SK-N-SH treated with all-trans-retinoic acid at 6 μM for 48 hours (cell line): ENCODE data around the gene GMPR2.

Experiments used
- ESRRG ChIP-seq: fragments of 250-450 bp; sonication (Bioruptor Pico); IDR thresholded peaks from 2 replicates; pipeline ENCODE4 v1.6.1; 2021; ENCODE audit warnings: mild to moderate bottlenecking
- GLIS3 ChIP-seq: fragments of 250-450 bp; sonication (Bioruptor Pico); IDR thresholded peaks from 2 replicates; pipeline ENCODE4 v1.5.0; 2020; ENCODE audit warnings: mild to moderate bottlenecking, moderate library complexity
- OSR1 ChIP-seq: fragments of 250-450 bp; sonication (Bioruptor Pico); IDR thresholded peaks from 2 replicates; pipeline ENCODE4 v1.8.0; 2022; ENCODE audit warnings: moderate library complexity, mild to moderate bottlenecking, inconsistent platforms
- PPARA ChIP-seq: fragments of 250-450 bp; sonication (Bioruptor Pico); IDR thresholded peaks from 2 replicates; pipeline ENCODE4 v1.5.0; 2020; ENCODE audit warnings: mild to moderate bottlenecking, borderline replicate concordance
- TOX ChIP-seq: fragments of 250-450 bp; sonication (Bioruptor Pico); IDR thresholded peaks from 2 replicates; pipeline ENCODE4 v1.8.0; 2021; ENCODE audit warnings: mild to moderate bottlenecking, moderate library complexity, borderline replicate concordance
- ZC3H10 ChIP-seq: fragments of 250-450 bp; sonication (Bioruptor Pico); IDR thresholded peaks from 2 replicates; pipeline ENCODE4 v1.5.1; 2021; ENCODE audit warnings: mild to moderate bottlenecking, moderate library complexity
- ZFP3 ChIP-seq: fragments of 250-450 bp; sonication (Bioruptor Pico); IDR thresholded peaks from 2 replicates; pipeline ENCODE4 v1.5.0; 2020; ENCODE audit warnings: mild to moderate bottlenecking, moderate library complexity
- ZFP30 ChIP-seq: fragments of 450-650 bp; formaldehyde crosslinking; IDR thresholded peaks from 2 replicates; pipeline ENCODE4 v1.5.0; 2022; ENCODE audit warnings: mild to moderate bottlenecking, moderate library complexity
- ZNF565 ChIP-seq: fragments of 450-650 bp; formaldehyde crosslinking; conservative IDR thresholded peaks from 2 replicates; pipeline ENCODE4 v1.5.0; 2020; ENCODE audit warnings: low read depth, mild to moderate bottlenecking, moderate library complexity
- TF ChIP-seq, protein P1 (sequence below): fragments of 250-450 bp; sonication (Bioruptor Pico); IDR thresholded peaks from 2 replicates; pipeline ENCODE4 v1.8.0; 2020; ENCODE audit warnings: mild to moderate bottlenecking, moderate library complexity, borderline replicate concordance

DNA sequence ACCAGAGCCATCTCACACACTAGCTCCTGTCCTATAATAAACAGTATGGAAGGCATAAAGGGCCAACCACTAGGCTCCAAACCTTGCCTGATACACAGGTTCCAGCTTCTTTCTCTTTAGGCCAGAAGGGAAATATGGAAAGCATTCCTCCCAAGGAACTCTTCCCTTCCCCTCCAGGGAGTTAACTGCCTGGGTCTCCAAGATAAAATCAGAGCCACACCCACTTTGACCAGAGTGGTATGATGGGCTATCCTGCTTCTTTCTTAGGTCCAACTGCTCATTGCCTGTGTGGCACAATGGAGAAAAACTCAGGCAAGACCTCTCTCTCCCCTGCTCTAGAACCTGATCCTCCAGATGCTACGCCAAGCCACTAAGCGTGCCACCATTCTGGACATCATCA, 25.1 kb upstream of the GMPR2 start:
- TF ChIP-seq, protein P1, sequence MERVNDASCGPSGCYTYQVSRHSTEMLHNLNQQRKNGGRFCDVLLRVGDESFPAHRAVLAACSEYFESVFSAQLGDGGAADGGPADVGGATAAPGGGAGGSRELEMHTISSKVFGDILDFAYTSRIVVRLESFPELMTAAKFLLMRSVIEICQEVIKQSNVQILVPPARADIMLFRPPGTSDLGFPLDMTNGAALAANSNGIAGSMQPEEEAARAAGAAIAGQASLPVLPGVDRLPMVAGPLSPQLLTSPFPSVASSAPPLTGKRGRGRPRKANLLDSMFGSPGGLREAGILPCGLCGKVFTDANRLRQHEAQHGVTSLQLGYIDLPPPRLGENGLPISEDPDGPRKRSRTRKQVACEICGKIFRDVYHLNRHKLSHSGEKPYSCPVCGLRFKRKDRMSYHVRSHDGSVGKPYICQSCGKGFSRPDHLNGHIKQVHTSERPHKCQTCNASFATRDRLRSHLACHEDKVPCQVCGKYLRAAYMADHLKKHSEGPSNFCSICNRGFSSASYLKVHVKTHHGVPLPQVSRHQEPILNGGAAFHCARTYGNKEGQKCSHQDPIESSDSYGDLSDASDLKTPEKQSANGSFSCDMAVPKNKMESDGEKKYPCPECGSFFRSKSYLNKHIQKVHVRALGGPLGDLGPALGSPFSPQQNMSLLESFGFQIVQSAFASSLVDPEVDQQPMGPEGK (CRISPR knock-in tag) = no peak
- TF ChIP-seq OSR1 (CRISPR knock-in tag) (no peak), TOX (CRISPR knock-in tag) (no peak), ZFP30 (CRISPR knock-in tag) (no peak), ZNF565 (no peak), ZFP3 (CRISPR knock-in tag) (no peak), ESRRG (CRISPR knock-in tag) (no peak), PPARA (CRISPR knock-in tag) (no peak), ZC3H10 (CRISPR knock-in tag) (no peak), GLIS3 (CRISPR knock-in tag) (no peak)
